Stimulated activated CD8-positive, alpha-beta memory T cell treated with anti-CD3 and anti-CD28 coated beads, Interleukin-15, amount 100 ng/mL, for 24 hours (primary cell): ENCODE results near the gene DHRS12.
"Not testable (repeated sequence)": the region's sequence is repeated elsewhere in the genome, so short reads cannot be mapped to it uniquely, and the experiment has no call there.

Experiments
- DNase-seq: peaks from one replicate; pipeline ENCODE4 v3.0.0-alpha.2; 2020; ENCODE audit warnings: low read depth

DHRS12 gene

GRCh38 chr13:51827254-51827653 lies 23.3 kb upstream of the DHRS12 start:
- no peak for DNase-seq

- DNase-seq: no peak
Observed at GRCh38 chr13:51826606-51827005, 22.6 kb upstream of the DHRS12 start.

- no peak for DNase-seq
Observed at GRCh38 chr13:51825681-51826254, 21.8 kb upstream of the DHRS12 start.

DNA sequence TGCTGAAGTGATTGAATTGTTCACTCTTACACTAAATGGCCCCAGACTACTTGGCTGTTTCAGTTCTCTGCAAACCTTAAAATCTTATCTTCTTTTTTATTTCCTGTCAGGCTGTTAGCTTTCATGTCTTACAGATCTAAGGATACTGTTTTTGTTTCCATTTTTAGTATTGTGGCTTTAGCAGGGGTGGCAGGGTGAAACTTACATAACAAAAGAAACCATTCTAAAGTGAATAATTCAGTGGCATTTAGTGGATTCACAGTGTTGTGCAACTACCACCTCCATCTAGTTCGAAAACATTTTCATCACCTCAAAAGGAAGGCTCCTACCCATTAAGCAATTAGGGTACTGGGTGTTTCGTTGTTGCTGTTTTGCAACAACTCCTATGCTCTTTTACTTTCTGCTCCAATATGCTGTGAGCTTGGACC lies 21.2 kb upstream of the DHRS12 start:
- DNase-seq: no peak

- not testable (repeated sequence) for DNase-seq
Observed at GRCh38 chr13:51824712-51825111, 20.7 kb upstream of the DHRS12 start.

DNA sequence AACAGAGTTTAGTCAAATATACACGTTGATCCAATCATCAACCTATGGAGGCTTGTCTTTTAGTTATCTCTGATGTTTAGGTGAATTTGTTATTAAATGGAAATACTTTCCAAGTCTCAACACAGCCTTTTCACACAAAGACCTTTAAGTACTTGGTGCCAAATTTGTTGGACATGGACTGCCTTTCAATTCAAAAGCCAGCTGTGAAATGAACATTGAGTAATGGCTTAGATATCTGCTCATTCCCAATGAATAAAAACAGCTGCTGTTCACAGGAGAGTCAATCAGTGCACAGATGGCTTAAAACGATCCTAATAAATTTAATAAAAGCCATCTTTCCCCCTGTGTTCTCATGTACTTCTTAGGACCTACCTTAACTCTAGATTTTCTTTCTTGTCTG lies 19.9 kb upstream of the DHRS12 start:
- no peak for DNase-seq

- no peak for DNase-seq
Observed at GRCh38 chr13:51823359-51823758, 19.4 kb upstream of the DHRS12 start.

DNA sequence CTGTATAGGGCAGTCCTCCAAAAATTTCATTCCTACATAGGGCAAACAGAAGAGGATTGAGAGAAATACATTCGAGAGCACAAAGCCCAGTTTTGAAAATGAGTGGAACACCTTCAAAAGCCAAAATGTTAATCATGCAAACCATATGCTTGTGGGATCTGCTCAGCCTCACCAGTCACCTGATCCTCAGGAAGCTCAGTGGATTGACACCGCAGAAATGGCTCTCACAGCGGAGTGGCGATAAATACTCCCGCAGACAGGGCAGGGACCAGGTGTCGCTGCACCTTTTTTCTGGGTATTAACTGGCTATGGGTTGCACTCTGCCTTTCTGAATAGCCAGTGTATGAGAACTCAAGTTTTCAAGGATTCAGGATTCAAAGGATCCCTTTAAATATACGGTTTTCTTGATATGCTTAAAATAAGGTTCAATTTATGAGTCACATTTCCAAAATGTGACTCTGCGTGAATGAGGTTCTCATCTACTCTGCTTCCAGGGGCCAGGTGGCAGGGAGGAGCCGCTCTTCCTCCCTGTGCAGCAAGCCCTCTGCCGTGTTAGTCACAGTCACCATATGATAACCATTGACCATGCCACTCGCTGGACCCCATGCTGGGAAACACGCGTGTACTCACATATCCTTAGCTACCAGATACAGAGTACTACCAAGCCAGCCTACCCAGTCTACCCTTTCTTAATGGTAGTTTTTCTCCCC lies 18.3 kb upstream of the DHRS12 start:
- no peak for DNase-seq

GRCh38 chr13:51821606-51822005 lies 17.6 kb upstream of the DHRS12 start:
- no peak for DNase-seq

DNA sequence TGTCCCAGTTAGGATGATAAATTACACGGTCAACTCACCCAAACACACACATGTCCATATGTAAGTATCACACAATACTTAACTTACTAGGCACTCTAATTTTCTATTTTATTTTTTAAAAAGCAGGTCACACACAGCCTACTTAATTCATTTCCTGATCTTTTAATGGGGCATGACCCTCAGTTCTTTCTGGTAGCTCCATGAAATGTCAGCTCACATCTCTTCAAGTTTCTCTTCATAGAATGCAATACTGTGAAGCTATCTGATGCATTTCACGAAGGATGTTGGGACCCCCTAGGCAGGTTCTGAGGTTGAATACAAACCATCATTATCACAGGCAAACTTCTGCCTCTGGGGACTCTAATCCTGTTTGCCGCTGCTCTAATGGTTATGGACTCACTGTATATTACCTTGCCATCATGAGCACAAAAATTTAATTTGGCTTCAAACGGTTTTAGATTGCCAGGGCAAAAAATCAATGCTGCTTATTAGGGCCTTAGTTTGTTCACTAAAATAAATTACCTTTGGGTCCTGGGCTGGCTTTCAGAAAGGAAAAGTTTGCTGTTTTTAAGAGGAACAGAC lies 16.1 kb upstream of the DHRS12 start:
- no peak for DNase-seq

GRCh38 chr13:51819544-51819943 lies 15.6 kb upstream of the DHRS12 start:
- no peak for DNase-seq

DNA sequence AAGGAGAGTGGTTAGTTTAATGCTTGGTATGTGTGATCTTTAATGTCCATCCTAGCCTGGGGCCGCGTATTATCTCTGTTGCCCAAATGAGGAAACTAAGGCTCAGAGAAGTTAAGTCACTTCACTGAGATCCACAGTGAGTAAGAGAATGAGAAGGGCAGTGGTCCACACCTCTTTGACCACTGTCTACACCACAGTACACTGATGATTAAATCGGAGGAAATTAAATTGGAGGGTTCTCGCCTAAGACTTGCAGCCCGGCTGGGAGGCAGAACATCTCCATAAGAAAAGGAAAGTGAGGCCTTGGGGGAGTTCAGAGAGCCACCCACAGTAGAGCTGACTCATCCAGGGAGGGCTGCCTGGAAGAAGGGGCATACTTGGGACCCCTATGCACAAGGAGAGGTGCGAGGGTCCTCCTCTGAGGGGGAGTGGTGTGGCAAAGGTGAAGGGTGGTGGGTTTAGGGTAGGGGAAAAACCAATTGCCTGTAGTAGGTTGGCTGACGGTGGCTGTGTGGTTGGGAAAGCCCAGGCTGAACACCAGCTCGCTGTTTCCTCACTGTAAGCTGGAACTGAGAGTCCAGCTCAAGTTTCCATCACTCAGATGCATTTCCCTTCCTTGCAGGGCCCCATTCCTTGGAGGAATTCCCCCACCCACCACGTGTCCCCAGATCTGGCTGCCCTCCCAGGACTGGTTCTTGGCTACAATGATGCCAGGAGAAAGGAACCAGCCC lies 15.0 kb upstream of the DHRS12 start:
- DNase-seq: no peak

- DNase-seq: no peak
Observed at GRCh38 chr13:51818276-51818675, 14.3 kb upstream of the DHRS12 start.

DNA sequence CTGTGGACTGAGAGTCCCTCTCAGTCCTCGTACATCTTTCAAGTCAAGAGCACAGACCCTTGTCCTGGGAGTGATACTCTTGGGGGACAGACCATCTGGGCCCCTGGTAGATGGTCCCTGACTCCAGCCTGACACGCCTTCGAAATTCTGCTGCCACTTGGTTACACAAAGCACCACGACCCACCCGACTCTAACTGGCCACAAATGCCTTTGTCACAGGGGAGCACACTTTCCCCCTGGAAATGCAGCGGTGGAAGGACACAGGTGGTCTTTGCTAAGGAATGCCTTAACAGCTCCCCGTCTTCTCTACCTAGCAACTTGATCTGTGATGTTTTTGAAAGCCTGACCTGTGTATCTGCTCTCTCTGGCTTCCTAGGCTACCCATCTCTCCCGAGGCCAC lies 13.8 kb upstream of the DHRS12 start:
- DNase-seq: no peak

- DNase-seq: no peak
Observed at GRCh38 chr13:51816604-51817249, 12.8 kb upstream of the DHRS12 start.

DNA sequence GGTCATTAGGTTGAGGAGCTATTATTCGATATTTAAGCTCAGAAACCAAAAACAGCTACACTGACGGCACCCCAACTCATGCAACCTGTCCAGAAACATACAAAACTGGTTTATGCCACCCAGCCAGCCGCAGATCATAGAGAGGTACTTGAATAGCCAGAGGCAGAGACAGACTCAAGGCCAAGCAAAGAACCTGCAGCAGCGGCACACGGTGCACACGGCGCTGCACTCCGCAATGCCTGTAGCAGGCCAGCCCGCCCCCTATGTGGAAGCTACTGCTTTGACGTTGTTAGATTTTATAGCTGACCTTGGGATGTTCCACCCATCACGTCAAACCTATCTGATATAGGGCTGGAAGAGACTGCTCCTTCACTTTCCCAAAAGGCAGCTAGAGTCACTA lies 11.9 kb upstream of the DHRS12 start:
- DNase-seq: no peak

- DNase-seq: no peak
Observed at GRCh38 chr13:51814825-51815650, 11.1 kb upstream of the DHRS12 start.

DNA sequence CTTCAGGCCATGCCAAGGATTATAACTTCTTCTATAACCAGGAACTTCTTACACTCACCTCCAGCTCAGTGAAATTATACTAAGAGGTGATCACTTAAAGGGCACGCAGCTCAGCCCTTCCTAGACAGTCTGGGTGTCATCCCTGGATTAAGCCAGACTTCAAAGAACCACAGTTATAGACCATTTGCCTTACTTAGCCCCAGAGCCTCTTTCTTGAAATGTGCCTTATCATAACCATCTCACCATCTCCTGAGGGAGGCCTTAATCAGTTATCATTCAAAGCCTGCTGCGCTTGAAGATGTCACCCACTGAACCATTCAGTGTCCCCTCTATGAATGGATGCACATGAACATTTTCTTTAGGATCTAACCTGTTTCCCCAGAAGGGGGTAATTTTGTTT lies 10.1 kb upstream of the DHRS12 start:
- no peak for DNase-seq

- no peak for DNase-seq
Observed at GRCh38 chr13:51811920-51812451, 8.0 kb upstream of the DHRS12 start.

GRCh38 chr13:51811046-51811445 lies 7.1 kb upstream of the DHRS12 start:
- DNase-seq: no peak

GRCh38 chr13:51808811-51809210 lies 4.8 kb upstream of the DHRS12 start:
- DNase-seq: no peak
